HL-60/S4 treated with phorbol 12-myristate 13-acetate at 8.2 ng/mL for 4 days and 3 days (cell line): ENCODE results near the gene OR8A1.
"Not testable (repeated sequence)": the region's sequence is repeated elsewhere in the genome, so short reads cannot be mapped to it uniquely, and the experiment has no call there.

Experiments
- in situ Hi-C: fragments of 300-500 bp; cut with MboI; formaldehyde crosslinking; loops from 2 replicates; pipeline ENCODE4 v1.15.0; 2022; ENCODE audit warnings: low sequenced_read_pairs

OR8A1 gene

GRCh38 chr11:124591430-124591829 is 21.6 kb downstream of the OR8A1 start:
- in situ Hi-C loops: loop anchor here (25.0 kb wide), 2 partner anchors 179 to 529 kb away; partner anchors contain the start of gene OR8B4

DNA sequence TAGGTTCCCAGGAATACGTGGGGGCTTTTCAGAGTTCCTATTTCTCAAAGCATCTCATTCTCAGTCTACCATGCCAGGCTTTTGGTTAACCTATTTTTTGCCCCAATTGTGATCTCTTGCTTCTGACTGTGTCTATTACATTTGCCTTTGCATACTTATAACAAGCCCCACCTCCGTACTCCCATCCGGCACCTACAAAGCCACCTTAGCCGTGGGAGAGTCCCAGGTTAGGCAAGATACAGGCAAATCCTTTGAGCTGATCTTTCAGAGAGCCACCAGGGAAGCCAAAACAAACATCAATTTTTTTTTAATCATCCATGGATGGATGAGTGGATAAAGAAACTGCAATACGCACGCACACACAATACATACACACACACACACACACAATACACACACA is 22.8 kb downstream of the OR8A1 start:
- in situ Hi-C loops: loop anchor here (25.0 kb wide), 2 partner anchors 180 to 530 kb away; partner anchors contain the start of gene OR8B4

DNA sequence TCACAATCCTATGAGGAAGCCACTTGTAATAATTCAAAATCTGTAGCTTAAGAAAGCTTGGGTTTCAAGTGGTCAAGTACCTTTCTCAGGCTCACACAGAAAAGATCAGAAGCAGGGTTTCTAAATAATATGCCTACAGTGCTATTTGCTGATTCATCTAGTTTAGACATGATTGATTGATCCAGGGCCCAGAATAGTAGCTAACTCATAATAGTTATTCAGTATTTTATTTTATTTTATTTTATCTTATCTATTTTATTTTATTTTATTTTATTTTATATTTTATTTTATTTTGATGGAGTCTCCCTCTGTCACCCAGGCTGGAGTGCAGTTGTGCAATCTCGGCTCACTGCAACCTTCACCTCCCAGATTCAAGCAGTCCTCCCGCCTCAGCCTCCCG is 25.5 kb downstream of the OR8A1 start:
- in situ Hi-C loops: loop anchor here (25.0 kb wide), 2 partner anchors 183 to 533 kb away; partner anchors contain the start of gene OR8B4

GRCh38 chr11:124597626-124598025 is 27.8 kb downstream of the OR8A1 start:
- in situ Hi-C loops: loop anchor here (25.0 kb wide), 2 partner anchors 185 to 535 kb away; partner anchors contain the start of gene OR8B4

DNA sequence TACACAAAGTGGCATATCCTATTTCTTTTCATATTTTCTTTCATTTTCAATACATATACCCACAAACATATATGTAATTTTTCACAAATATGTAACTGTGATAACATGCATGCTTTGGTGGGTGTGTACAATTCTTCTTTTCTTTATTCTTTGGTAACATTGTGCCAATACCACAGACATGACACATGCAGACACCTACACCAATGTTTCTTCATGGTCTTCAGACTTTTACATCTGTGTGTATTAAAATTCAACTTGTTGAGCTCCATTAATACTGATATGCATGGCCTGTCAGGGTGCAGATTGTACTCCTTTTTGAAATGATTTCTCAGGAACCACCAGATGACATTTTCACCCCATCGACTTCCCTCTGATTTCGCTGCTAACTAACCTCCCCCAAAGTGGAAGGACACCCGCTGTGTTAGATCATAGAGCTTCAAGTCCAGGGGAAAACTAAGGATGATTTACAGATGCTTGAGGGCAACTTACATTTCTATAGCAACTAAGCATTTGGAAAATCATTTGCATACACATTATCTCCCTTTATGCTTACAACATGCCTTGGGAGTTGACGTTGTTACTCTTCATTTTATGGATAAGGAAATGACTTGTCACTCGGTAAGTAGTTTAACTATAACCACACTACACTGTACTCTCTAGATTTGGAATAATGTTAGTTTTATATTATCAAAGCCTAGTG is 31.0 kb downstream of the OR8A1 start:
- in situ Hi-C loops: no loop called here

GRCh38 chr11:124602193-124602592 is 32.4 kb downstream of the OR8A1 start:
- in situ Hi-C loops: no loop called here

GRCh38 chr11:124602723-124603122 is 32.9 kb downstream of the OR8A1 start:
- in situ Hi-C loops: not testable (repeated sequence)

DNA sequence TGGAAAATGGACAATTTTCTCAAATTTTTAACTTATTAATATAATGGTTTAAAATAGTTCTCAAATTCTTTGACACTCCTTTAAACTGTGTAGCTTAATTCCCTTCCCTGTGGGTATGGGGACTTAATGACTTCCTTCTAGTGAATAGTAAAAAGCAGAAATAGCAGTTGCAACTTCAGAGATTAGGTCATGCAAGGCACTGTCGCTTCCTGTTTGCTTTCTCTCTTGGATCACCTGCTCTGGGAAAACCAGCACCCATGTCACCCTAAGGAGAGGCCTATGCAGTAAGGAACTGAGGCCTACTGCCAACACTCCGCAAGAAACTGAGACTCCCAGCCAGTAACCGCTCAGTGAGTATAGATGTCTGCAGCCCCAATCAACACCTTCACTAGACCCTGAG is 35.9 kb downstream of the OR8A1 start:
- in situ Hi-C loops: no loop called here

DNA sequence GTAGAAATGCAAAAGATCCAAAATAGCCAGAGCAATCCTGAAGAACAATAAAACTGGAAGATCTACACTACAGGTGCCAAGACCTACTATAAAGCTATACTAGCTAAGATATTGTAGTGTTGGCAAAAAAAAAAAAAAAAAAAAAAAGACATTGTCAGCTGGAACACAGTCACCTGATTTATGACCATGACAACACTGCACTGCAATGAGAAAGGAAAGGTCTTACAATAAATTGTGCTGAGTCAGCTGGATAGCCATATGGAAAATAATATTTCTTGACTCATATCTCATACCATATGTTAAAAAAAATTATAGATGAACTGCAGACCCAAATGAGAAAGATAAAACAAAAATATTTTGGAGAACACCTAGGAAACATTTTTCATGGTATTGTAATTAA is 38.4 kb downstream of the OR8A1 start:
- in situ Hi-C loops: no loop called here

DNA sequence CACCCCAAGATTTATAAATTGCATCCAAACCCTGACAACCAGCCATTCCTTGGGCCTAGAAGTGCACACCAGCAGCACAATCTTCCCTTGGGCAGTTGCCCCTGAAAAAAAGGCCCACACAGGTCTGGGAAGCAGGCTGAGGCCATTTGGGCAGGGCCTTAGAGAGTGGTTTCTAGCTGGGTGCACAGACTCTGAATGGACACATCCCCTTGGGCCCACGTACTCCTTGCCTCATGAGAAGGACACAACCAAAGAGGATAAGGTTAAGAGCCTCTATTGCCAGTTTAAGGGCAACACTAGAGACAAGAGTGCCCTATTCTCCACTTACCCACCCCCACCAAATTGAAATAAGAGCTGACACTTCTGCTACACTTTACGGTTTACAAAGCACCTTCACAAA is 40.5 kb downstream of the OR8A1 start:
- in situ Hi-C loops: no loop called here

GRCh38 chr11:124611064-124611463 is 41.3 kb downstream of the OR8A1 start, which contains the start of gene PANX3:
TSS of gene PANX3 (plus strand) at chr11:124611428. CDS start at chr11:124611557, 129 bp downstream.
- in situ Hi-C loops: no loop called here

GRCh38 chr11:124612045-124612444 is 42.2 kb downstream of the OR8A1 start:
- in situ Hi-C loops: no loop called here

GRCh38 chr11:124612567-124613246 is 42.9 kb downstream of the OR8A1 start:
- in situ Hi-C loops: no loop called here

GRCh38 chr11:124618863-124619262 is 49.1 kb downstream of the OR8A1 start:
- in situ Hi-C loops: no loop called here
